ENCODE data around the gene EML4. TPM values are rescaled to one million over a fixed set of nuclear protein-coding genes. Genes with fewer than 3 reads are reported as not detected.

Gene EML4
- total RNA-seq, 2 donors from 2014 or later = 4.4 to 9.3 TPM

DNA sequence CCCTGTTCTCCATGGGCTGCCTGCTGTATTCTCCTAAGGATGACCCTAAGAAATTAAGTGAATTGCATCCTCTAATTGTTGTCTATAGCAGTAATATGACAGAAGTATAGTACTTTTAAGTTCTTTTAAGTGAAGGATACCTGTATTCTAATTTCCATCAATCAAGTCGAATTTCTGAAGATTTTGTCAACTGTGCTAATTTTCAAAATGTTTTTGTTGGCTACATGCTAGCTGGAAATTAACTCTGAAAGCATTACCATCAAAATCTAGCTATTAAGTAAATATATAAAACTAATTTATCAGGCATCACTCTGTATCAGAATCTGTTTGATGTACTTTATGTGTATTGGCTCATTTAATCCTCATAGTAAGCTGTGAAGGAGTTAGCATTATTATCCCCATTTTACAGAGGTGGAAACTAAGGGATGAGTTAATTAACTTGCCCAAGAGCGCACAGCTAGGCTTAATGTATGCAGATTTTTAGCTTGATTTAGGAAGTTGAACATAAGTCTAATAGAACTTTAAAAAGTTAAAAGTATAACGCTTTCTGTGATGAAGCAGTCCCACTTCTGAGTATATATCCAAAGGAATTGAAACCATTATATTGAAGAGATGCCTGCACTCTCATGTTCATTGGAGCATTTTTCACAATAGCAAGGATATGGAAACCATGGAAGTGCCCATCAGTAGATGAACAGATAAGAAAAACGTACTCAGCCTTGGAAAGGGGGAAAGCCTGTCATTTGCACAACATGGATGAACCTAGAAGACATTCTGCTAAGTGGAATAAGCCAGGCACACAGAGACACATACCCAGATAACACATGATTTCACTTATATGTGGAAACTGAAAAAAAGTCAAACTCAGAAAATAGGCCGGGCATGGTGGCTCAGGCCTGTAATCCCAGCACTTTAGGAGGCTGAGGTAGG is 32.0 kb downstream of the EML4 start:
- H3K27ac ChIP-seq = no peak overlapping the region
- H3K9me3 ChIP-seq = no peaks in the 10 kb centered on the region
- no peak for DNase-seq (ENCODE audit: low spot score)
- H3K4me3 ChIP-seq = no peak overlapping the region
- no peaks in the 10 kb centered on the region for H3K36me3 ChIP-seq
- TF ChIP-seq, protein P1, sequence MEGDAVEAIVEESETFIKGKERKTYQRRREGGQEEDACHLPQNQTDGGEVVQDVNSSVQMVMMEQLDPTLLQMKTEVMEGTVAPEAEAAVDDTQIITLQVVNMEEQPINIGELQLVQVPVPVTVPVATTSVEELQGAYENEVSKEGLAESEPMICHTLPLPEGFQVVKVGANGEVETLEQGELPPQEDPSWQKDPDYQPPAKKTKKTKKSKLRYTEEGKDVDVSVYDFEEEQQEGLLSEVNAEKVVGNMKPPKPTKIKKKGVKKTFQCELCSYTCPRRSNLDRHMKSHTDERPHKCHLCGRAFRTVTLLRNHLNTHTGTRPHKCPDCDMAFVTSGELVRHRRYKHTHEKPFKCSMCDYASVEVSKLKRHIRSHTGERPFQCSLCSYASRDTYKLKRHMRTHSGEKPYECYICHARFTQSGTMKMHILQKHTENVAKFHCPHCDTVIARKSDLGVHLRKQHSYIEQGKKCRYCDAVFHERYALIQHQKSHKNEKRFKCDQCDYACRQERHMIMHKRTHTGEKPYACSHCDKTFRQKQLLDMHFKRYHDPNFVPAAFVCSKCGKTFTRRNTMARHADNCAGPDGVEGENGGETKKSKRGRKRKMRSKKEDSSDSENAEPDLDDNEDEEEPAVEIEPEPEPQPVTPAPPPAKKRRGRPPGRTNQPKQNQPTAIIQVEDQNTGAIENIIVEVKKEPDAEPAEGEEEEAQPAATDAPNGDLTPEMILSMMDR (IDR thresholded peaks at IDR 0.05) = no peak
- H3K27me3 ChIP-seq = no peaks in the 10 kb centered on the region
- H3K4me1 ChIP-seq = peaks cover 0 to 8% of the 10 kb centered on the region in 2 donors

DNA sequence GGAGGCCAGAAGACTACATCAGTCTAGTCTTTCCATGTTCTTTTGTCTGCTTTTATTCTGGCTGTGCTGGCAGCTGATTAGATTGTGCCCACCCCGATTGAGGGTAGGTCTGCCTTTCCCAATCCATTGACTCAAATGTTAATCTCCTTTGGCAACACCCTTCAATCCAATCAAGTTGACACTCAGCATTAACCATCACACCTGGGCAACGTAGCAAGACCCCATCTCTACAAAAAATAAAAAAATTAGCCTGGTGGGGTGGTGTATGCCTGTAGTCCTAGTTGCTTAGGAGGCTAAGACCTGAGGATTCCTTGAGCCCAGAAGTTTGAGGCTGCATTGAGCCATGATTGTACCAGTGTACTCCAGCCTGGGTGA is 33.5 kb downstream of the EML4 start:
- TF ChIP-seq, protein P1 (IDR thresholded peaks at IDR 0.05) = no peak
- Histone ChIP-seq H3K27ac (no peak overlapping the region), H3K4me3 (no peak overlapping the region), H3K27me3 (no peaks in the 10 kb centered on the region), H3K9me3 (no peaks in the 10 kb centered on the region), H3K36me3 (no peaks in the 10 kb centered on the region), H3K4me1 (peaks cover 0 to 8% of the 10 kb centered on the region in 2 donors)
- DNase-seq (ENCODE audit: low spot score) = no peak

DNA sequence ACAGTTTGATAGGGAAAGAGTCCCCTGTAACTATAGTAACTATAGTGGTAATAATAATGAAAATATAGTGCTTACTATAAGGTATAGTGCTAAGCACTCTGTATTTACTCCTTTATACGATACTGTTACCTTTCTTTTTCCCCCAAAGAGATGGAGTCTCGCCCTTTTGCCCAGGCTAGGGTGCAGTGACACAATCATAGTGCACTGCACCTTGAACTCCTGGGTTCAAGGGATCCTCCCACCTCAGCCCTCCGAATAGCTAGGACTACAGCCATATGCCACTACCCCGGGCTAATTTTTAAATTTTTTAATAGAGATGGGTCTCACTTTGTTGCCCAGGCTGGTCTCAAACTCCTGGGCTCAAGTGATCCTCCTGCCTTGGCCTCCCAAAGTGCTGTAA is 34.6 kb downstream of the EML4 start:
- peaks cover 0 to 8% of the 10 kb centered on the region in 2 donors for H3K4me1 ChIP-seq
- H3K9me3 ChIP-seq = no peaks in the 10 kb centered on the region
- H3K27ac ChIP-seq = no peak overlapping the region
- H3K36me3 ChIP-seq = no peaks in the 10 kb centered on the region
- no peak overlapping the region for H3K4me3 ChIP-seq
- TF ChIP-seq, protein P1 (IDR thresholded peaks at IDR 0.05) = no peak
- no peaks in the 10 kb centered on the region for H3K27me3 ChIP-seq
- DNase-seq (ENCODE audit: low spot score) = no peak

DNA sequence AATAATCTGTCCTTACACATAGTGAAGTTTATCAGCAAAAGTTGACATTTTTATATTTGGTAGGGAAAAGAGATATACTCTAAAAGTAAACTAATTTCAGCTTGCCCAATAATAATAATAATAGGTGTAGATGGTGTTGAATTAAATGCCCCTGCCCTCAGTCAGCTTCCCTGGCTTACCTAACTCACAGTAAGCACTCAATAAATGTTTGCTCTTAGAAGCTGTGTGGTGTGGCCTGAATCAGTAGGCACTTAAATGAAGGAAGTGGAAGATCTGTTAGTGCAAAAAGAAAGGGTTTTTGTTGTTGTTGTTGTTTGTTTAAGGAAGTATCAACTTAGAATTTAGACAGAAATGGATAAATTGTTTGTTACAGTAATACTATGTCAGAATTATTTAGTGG is 36.2 kb downstream of the EML4 start:
- peaks cover 0 to 7% of the 10 kb centered on the region in 2 donors for H3K4me1 ChIP-seq
- no peaks in the 10 kb centered on the region for H3K27me3 ChIP-seq
- TF ChIP-seq, protein P1 (IDR thresholded peaks at IDR 0.05) = no peak
- no peak overlapping the region for H3K4me3 ChIP-seq
- no peak overlapping the region for H3K27ac ChIP-seq
- DNase-seq (ENCODE audit: low spot score) = no peak
- no peaks in the 10 kb centered on the region for H3K9me3 ChIP-seq
- H3K36me3 ChIP-seq = no peaks in the 10 kb centered on the region

DNA sequence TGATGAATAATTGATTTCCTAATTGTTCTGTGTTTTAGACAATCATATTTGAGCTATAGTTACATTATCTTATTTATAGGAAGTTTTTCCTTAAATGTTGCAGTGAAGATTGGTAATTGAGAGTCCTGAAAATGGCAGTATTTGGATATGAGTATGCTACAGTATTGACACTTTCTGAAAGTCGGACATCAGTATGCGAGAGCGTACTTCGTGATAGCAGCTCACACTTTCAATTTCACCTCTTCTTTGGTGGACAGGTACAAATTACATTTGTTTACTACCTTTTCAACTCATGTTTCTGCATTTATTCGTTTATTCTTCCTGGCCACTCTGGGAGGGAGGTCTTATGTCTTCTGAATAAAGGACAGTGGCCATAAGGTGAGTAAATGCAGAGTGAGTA is 38.7 kb downstream of the EML4 start:
- TF ChIP-seq, protein P1 (IDR thresholded peaks at IDR 0.05) = no peak
- Histone ChIP-seq H3K9me3 (no peaks in the 10 kb centered on the region), H3K4me3 (no peak overlapping the region), H3K36me3 (no peaks in the 10 kb centered on the region), H3K27me3 (no peaks in the 10 kb centered on the region), H3K4me1 (no peaks in the 10 kb centered on the region), H3K27ac (no peak overlapping the region)
- DNase-seq (ENCODE audit: low spot score) = no peak
